Spinal cord (tissue), 10 donors: ENCODE measurements around the gene MACROD2. TPM values are rescaled to one million over a fixed set of nuclear protein-coding genes. Genes with fewer than 3 reads are reported as not detected.

Source experiments
- DNase-seq, 6 donors: peaks; one replicate each; pipeline versions ENCODE4 v3.0.0 to v3.0.0-alpha.2; 2013 to 2015; ENCODE audit warnings: low spot score in 6 of 6, low read depth in 4 of 6
- H3K27ac ChIP-seq: one replicate; pipeline ENCODE4 v1.5.1; 2013; ENCODE audit warnings: low read depth, low read length, control low read depth
- H3K27me3 ChIP-seq: one replicate; pipeline ENCODE4 v1.6.1; 2013; ENCODE audit warnings: low read length; ENCODE audit not compliant: control insufficient read depth, insufficient read depth
- H3K36me3 ChIP-seq: one replicate; pipeline ENCODE4 v1.6.1; 2013; ENCODE audit warnings: low read length; ENCODE audit not compliant: control insufficient read depth, insufficient read depth
- H3K4me1 ChIP-seq: one replicate; pipeline ENCODE4 v1.6.1; 2013; ENCODE audit warnings: low read length; ENCODE audit not compliant: control insufficient read depth, insufficient read depth
- H3K4me3 ChIP-seq: one replicate; pipeline ENCODE4 v1.5.1; 2013; ENCODE audit warnings: low read depth, low read length, control low read depth
- H3K9me3 ChIP-seq: one replicate; pipeline ENCODE4 v1.6.1; 2013; ENCODE audit warnings: low read length; ENCODE audit not compliant: control insufficient read depth, insufficient read depth
- WGBS: methylation state at CpG from one replicate; pipeline ENCODE4 v1.1.5; 2013; ENCODE audit warnings: missing lambda C conversion rate; ENCODE audit not compliant: insufficient coverage; 5-methylcytosine and 5-hydroxymethylcytosine counted together
- polyA plus RNA-seq, 2 donors: library from polyadenylated mRNA; unstranded; fragments of 120-200 nt; gene quantifications; one replicate each; pipeline ENCODE4 v1.2.1, GENCODE V29; 2013; ENCODE audit not compliant: insufficient read length in 2 of 2
- total RNA-seq, 2 donors: library from RNA; depleted of rRNA in 1 of 2; stranded (reverse); fragments of 120-200 nt in 1 of 2; fragments of >200 nt in 1 of 2; gene quantifications; one replicate each; pipeline versions ENCODE4 v1.2.3 to v1.2.4, GENCODE V29; 2013 to 2014
- donor health status: healthy.

MACROD2 gene
- total and polyA plus RNA-seq, 4 donors, result 16.2 to 34.0 (median 23.6) TPM

DNA sequence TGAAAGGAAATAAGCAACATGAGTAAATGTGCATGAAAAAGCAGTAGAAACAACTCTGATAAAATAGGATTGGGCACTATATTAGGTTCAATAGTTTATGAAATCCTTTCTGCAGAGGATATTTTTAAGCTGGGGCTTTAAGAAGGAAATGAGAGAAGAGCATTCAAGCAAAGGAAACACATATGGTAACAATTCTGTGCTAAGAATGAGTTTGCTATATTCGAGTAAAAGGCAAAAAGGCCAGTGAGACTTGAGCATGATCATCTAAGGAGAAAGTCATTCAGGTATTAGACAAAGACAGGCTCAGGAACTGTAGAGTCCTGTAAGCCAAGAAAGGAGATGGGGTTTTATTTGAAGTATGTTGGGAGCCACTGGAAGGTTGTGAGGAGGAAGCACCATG, 729.2 kb downstream of the MACROD2 start:
- WGBS, result 56% methylated on average over 1 of the region's 1 CpG
- Histone ChIP-seq H3K4me1 (no peaks in the 10 kb centered on the region), H3K9me3 (no peaks in the 10 kb centered on the region), H3K4me3 (no peak overlapping the region), H3K36me3 (no peaks in the 10 kb centered on the region), H3K27me3 (no peaks in the 10 kb centered on the region), H3K27ac (no peak overlapping the region)
- no peak for DNase-seq

DNA sequence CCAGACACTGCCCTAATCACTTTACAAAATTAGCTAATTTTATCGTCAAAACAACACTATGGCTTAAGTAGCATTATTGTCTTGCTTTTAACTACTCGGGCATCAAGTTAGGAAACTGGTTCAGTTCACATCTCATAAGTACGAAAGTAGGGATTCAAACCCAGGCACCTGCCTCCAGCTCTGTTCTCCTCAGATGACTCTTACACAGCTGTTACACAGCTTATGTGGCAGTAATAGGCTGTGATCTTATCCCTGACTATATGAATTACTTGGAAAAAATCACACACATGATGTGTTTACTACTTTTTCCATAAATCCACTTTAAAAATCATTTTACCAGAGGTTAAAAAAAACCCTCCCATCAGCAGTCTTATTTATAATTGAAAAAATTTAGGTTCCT, 731.3 kb downstream of the MACROD2 start:
- WGBS, result 92% methylated on average over 2 of the region's 3 CpGs
- no peak for DNase-seq
- no peaks in the 10 kb centered on the region for H3K27me3 ChIP-seq

GRCh38 chr20:14727485-14728150, 732.3 kb downstream of the MACROD2 start:
- H3K27me3 ChIP-seq, result no peaks in the 10 kb centered on the region
- no CpG with 5 or more reads among the region's 1 CpG for WGBS
- no peak for DNase-seq

More for the DNA sequence above, 731.3 kb downstream of the MACROD2 start:
- H3K36me3 ChIP-seq, result no peaks in the 10 kb centered on the region
- no peak overlapping the region for H3K4me3 ChIP-seq
- no peaks in the 10 kb centered on the region for H3K4me1 ChIP-seq
- no peaks in the 10 kb centered on the region for H3K9me3 ChIP-seq
- no peak overlapping the region for H3K27ac ChIP-seq

GRCh38 chr20:14729390-14729789, 734.1 kb downstream of the MACROD2 start:
- H3K36me3 ChIP-seq, result no peaks in the 10 kb centered on the region
- no peak overlapping the region for H3K27ac ChIP-seq
- H3K4me1 ChIP-seq, result no peaks in the 10 kb centered on the region
- H3K27me3 ChIP-seq, result no peaks in the 10 kb centered on the region
- DNase-seq, result no peak
- no peaks in the 10 kb centered on the region for H3K9me3 ChIP-seq
- WGBS, result 50% methylated on average over 1 of the region's 3 CpGs
- H3K4me3 ChIP-seq, result no peak overlapping the region

More at GRCh38 chr20:14727485-14728150, 732.3 kb downstream of the MACROD2 start:
- Histone ChIP-seq H3K36me3 (no peaks in the 10 kb centered on the region), H3K9me3 (no peaks in the 10 kb centered on the region), H3K4me1 (no peaks in the 10 kb centered on the region), H3K4me3 (no peak overlapping the region), H3K27ac (no peak overlapping the region)

GRCh38 chr20:14732343-14732742, 737.0 kb downstream of the MACROD2 start:
- WGBS, result 100% methylated on average over 2 of the region's 3 CpGs
- no peaks in the 10 kb centered on the region for H3K9me3 ChIP-seq
- H3K27ac ChIP-seq, result no peak overlapping the region
- H3K27me3 ChIP-seq, result no peaks in the 10 kb centered on the region
- no peak for DNase-seq
- H3K36me3 ChIP-seq, result no peaks in the 10 kb centered on the region
- H3K4me3 ChIP-seq, result no peak overlapping the region
- H3K4me1 ChIP-seq, result no peaks in the 10 kb centered on the region

DNA sequence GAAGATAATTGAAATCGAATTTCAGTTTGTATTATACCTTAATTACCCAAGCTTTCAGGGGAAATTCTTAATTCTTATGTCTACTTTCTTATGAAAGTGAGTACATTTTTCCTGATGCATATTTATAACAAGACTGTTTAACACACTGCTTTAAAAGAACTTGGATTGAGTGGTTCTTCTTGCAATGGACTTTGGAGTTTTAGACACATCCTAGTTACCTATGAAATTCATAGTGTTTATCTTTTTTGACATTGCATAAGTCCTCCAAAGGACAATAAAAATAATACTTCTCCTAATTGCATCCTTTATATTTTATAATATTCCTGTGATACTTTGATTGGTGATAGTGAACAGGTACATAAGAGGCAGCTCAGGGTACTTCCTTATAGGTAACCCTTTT, 737.7 kb downstream of the MACROD2 start:
- Histone ChIP-seq H3K9me3 (no peaks in the 10 kb centered on the region), H3K4me3 (no peak overlapping the region), H3K27me3 (no peaks in the 10 kb centered on the region), H3K36me3 (no peaks in the 10 kb centered on the region), H3K4me1 (no peaks in the 10 kb centered on the region), H3K27ac (no peak overlapping the region)
- no CpG with 5 or more reads among the region's 1 CpG for WGBS
- DNase-seq, result no peak

- Histone ChIP-seq H3K4me1 (no peaks in the 10 kb centered on the region), H3K36me3 (no peaks in the 10 kb centered on the region), H3K9me3 (no peaks in the 10 kb centered on the region), H3K4me3 (no peak overlapping the region), H3K27ac (no peak overlapping the region), H3K27me3 (no peaks in the 10 kb centered on the region)
- DNase-seq, result peak in 2 of 6 donors; percentile 12 to 16
Measured at GRCh38 chr20:14740380-14740779, 745.1 kb downstream of the MACROD2 start.

GRCh38 chr20:14741616-14742015, 746.3 kb downstream of the MACROD2 start:
- no peak for DNase-seq
- Histone ChIP-seq H3K27ac (no peak overlapping the region), H3K4me1 (no peaks in the 10 kb centered on the region), H3K36me3 (no peaks in the 10 kb centered on the region), H3K27me3 (no peaks in the 10 kb centered on the region), H3K9me3 (no peaks in the 10 kb centered on the region), H3K4me3 (no peak overlapping the region)

DNA sequence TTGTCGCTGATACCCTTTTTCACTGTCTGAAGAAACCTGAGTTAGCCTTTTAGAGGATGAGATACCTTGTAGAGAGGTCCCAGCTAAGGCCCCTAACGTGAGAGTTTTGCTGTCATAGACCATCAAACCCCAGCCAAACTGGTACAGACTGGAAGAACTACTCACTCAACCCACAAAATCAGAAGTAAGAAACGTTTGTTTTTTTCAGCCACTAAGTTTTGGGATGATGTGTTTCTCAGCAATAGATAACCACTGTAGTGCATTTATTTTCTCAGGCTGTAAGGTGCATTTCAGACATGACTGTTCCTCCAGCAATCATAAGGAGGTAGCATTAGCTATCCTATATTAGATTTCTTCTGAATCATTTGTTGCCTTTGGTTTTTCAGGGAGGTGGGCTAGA, 749.4 kb downstream of the MACROD2 start:
- no peaks in the 10 kb centered on the region for H3K27me3 ChIP-seq
- no peaks in the 10 kb centered on the region for H3K36me3 ChIP-seq
- H3K27ac ChIP-seq, result no peak overlapping the region
- 0% methylated on average over 1 of the region's 3 CpGs for WGBS
- no peaks in the 10 kb centered on the region for H3K4me1 ChIP-seq
- no peak overlapping the region for H3K4me3 ChIP-seq
- DNase-seq, result no peak
- no peaks in the 10 kb centered on the region for H3K9me3 ChIP-seq

DNA sequence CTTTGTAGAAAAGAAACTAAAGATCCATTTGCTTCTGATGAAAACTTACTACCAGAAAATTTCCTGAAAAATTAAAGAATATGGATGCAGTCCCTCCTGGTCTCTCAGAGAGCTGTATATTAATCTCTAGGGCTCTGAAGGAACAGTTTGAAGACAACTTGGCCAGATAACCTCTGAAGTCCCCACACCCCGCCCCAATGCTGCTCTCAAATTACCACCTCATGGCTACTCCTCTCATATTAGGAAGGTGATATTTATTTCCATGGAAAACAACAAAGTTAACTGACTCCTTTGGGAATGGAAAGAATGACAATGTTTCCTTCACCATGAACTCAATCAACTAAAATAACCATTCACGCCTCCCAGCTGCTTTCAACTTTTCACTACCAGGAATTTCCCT, 750.5 kb downstream of the MACROD2 start:
- no peak for DNase-seq
- H3K9me3 ChIP-seq, result no peaks in the 10 kb centered on the region
- no peak overlapping the region for H3K27ac ChIP-seq
- no peaks in the 10 kb centered on the region for H3K36me3 ChIP-seq
- no peaks in the 10 kb centered on the region for H3K27me3 ChIP-seq
- H3K4me3 ChIP-seq, result no peak overlapping the region
- 100% methylated on average over 1 of the region's 2 CpGs for WGBS
- H3K4me1 ChIP-seq, result no peaks in the 10 kb centered on the region
